ENCODE data around the gene GAS7.

The GAS7 gene

DNA sequence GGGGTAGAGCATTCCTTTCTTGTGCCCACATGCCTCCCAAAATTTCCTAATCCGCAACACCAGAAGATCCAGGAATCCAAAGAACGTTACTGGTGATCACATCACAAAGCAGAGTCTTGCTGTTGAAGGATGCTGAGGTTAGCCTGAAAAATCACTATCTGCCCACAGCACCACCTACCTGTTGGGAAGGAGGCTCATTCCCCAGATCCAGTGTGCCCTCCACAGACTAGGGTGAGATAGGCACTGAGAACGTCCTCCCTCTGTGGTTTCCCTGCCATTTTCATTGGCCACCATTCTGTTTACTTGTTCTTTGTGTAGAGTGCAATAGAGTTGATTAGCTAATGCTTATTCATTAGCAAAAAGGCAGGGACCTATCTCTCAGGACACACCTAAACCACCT is 323.7 kb downstream of the GAS7 start:
- DNase-seq = no peak

DNA sequence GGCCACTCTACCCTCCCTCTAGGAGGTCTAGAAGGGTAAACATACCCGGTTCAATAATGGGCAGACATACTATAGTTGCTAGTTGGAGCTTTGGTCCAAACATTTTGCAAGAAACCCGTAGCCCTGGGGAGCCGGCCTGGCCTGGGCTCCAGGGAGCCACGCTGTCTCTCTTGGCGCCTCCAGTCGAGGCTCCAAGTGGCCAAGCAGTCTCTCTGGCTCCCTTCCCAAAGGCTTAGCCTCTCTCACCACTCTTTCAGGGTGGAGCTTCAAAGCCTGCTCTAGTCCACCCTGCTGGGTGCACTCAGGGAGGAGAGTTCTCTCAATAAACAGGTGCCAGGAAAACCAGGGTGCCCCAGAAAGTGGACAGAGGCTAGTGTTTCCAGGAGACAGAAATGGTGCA is 325.6 kb downstream of the GAS7 start:
- no peak for DNase-seq

DNA sequence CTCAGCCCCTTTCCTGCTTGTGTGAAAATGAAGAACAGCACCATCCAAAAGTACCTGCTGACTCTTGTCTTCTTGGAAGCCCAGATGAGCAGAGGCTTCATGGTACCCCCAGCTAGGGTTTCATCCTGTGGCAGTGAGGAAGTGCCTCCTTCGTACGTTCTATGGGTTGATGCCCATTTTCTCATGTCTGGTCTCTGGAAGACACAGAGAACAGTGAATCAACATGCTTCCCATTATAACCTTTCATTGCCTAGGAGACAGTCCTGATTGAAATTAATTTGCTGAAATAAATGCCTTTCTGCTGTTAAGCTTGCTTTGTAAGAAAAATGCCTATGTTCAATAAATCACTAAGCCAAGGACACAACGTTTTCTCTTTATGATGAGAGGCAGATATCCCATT is 329.9 kb downstream of the GAS7 start:
- no peak for DNase-seq

DNA sequence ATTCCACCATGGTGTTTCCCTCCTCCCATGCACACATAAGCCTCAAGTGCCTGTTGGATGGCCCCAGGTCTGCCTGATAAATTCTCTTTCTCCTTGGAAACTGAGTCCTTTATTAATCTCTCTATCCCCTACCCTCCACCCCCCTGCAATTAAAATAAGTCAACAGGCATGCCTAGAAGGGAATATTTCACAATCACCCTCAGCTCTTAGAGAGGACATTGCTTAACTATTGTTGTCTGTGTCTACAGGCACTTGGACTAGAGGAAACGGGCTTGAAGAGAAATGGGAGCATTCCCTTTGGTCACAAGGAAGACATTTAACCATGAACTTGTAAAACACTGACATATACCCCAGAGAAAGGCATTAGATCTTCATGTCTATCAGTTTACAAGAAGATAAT is 332.8 kb downstream of the GAS7 start:
- no peak for DNase-seq

DNA sequence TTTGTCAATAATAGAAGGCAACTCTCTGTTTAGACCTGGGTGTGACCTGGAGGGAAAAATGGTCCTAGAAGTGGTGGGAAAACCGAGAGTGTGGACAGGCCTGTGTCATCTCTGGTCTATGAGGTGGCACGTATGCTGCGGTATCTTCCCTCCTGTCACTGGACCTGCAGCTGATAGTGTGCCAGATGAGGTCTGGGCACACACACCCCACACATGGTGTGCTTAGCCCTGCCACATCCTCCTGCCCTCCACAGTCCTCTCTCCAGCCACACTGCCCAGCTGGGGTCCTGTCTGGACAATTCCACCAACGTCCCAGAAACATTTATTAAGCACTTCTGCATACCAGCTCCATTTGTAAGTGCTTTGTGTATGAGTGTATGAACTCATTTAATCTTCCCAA is 335.5 kb downstream of the GAS7 start:
- no peak for DNase-seq

DNA sequence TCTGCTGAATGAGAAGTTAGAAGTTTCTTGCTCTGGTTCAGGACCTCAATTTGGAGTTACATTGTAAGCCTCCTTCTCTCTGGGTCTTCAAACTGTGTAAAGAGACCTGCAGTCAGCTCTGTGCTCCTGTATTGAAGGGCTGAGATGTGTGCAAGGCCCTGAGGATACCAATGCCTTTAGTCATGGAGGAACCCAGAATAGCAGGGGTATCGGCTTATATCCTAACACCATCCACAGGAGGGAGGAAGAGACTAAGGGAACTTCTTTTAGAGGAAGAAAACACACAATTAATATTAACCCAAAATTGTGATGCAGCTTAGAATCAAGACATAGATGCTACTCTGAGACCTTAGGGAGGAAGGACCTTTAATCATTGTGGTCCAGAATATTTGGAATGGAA is 336.2 kb downstream of the GAS7 start:
- no peak for DNase-seq

DNA sequence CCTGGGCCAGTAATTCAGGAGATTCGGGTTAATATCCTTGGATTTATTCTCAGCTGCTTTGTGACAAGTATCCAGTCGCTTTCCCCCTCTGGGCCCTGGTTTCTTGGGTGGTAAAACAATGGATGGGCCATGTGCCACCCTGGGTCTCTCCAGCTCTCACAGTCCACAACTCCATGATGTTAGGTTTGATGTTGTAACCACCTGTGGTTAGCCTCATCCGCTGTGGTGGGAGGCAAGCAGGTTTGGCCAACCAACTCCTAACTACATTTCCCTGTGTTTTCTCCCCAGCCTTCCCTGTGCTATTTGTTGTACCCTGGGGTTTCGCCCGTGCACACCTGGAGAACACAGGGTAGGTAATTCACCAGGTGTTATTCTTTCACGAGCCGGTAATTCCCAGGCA is 337.6 kb downstream of the GAS7 start:
- no peak for DNase-seq
